Gastroesophageal sphincter (tissue), 3 donors: ENCODE results near the gene PTPN14.

ENCODE experiments used
- CTCF ChIP-seq, 4 experiments: fragments of 200-600 bp in 2 of 4; fragments of 450-650 bp in 2 of 4; sonication (generic) in 1 of 4; IDR thresholded peaks; one replicate each; pipeline ENCODE4 v1.5.1; 2017 to 2019; ENCODE audit warnings: antibody characterized with exemption in 4 of 4, mild to moderate bottlenecking in 2 of 4, moderate library complexity in 2 of 4
- EP300 ChIP-seq: sonication (generic); formaldehyde crosslinking; IDR thresholded peaks from one replicate; pipeline ENCODE4 v1.6.1; 2017; ENCODE audit warnings: antibody characterized with exemption, mild to moderate bottlenecking
- POLR2A ChIP-seq, 2 donors: fragments of 450-650 bp; IDR thresholded peaks; one replicate each; pipeline ENCODE4 v1.6.1; 2017; ENCODE audit warnings: antibody characterized with exemption in 2 of 2, mild to moderate bottlenecking in 2 of 2, moderate library complexity in 1 of 2
- POLR2AphosphoS5 ChIP-seq: sonication (generic); formaldehyde crosslinking; IDR thresholded peaks from one replicate; pipeline ENCODE4 v1.6.1; 2017; ENCODE audit warnings: antibody characterized with exemption

DNA sequence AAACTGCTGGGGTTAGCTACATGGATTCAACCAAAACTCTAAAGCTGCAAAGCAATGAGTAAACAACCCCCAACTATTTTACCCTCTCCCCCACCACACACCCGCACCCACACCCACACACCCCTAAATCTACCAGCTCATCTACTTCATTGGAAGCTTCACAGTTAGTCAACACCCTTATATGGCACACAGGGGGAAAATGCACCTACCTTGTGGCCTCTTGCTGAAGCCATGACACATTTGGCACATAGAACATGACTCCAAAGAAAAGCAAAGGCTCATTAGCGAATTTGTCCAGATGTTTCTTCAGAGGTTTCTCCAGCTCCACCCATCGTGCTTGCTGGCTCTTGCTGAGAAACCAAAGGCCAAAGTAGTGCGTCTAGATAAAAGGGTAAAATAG is 99.8 kb downstream of the PTPN14 start:
- no peak for TF ChIP-seq POLR2A (IDR thresholded peaks at IDR 0.05)
- no peak for TF ChIP-seq CTCF (IDR thresholded peaks at IDR 0.05)
- no peak for TF ChIP-seq POLR2AphosphoS5
- no peak for TF ChIP-seq EP300
